ENCODE measurements around the gene HYAL2. TPM values are rescaled to one million over a fixed set of nuclear protein-coding genes. Genes with fewer than 3 reads are reported as not detected.

The HYAL2 gene
- polyA plus RNA-seq, 3 donors, result 18.3 to 25.8 (median 18.9) TPM

DNA sequence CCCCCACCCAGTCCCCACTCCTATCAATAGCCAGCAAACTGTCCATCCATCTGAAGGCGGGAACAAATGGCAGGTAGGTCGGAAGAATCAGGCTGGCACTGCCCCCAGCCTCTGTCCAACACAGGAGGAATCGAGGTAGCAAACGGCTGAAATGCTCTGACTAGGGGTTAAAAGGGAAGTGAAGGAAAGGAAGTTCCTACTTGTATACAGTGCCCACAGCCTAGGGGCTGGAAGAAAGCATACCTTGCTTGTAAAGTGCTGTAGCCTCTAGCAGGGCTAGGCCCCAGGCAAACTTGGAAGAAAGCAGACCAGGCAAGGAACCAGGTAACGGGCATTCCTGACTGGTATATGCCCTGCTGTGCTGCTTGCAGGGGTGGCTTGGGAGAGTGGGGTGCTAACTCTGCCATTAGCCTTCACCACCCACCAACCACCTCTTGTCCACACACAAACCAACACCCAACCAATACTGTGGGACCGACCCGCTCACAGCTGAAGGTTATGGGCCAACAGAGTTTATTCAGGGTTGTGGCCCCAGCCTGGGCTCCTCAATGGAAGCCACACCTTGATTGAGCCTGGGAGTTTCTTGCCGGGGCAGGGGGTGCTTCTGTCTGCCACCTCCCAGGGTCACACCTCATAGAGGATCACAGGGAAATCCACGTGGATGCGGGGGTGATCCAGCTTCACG is 3.1 kb upstream of the HYAL2 start:
- H3K4me1 ChIP-seq (ENCODE audit: control insufficient read depth in 1 of 2, insufficient read depth in 2 of 2, low read length in 2 of 2), result peaks cover 64 to 79% of the 10 kb centered on the region in 2 donors
- intact Hi-C loops (cut with micrococcal nuclease), result loop anchor here in 1 of 2 donors (2.0 kb wide), 1 partner anchor 33 kb away; the partner anchor contains the start of gene IFRD2
- peaks cover 14 to 21% of the 10 kb centered on the region in 2 donors for H3K36me3 ChIP-seq (replicated peaks in 1 of 2; ENCODE audit: control insufficient read depth in 1 of 2, insufficient read depth in 2 of 2, low read length in 2 of 2)
- WGBS (ENCODE audit: insufficient coverage), result 86% methylated on average over 7 of the region's 11 CpGs
- H3K79me2 ChIP-seq (ENCODE audit: insufficient read depth, low read length), result peaks cover 29% of the 10 kb centered on the region
- H3K4me2 ChIP-seq (replicated peaks; ENCODE audit: extremely low read depth, low read length, poor library complexity, severe bottlenecking), result peak overlapping the region; percentile 18
- DNase-seq, result no peak
- no peaks in the 10 kb centered on the region for H3K27me3 ChIP-seq (ENCODE audit: control insufficient read depth in 2 of 2, insufficient read depth in 2 of 2, low read length in 2 of 2)
- H3K36me3 Mint-ChIP-seq, result peaks cover 17 to 36% of the 10 kb centered on the region in 2 donors
- TF ChIP-seq CTCF (IDR thresholded peaks at IDR 0.05), result no peak
- no peaks in the 10 kb centered on the region for H3K9me3 ChIP-seq (replicated peaks in 1 of 2; ENCODE audit: control insufficient read depth in 1 of 2, insufficient read depth in 1 of 2, low read length in 2 of 2)
- peaks cover 0 to 1% (median 1%) of the 10 kb centered on the region in 3 donors for H3K27me3 Mint-ChIP-seq (ENCODE audit: low read depth in 3 of 3)
- H3K9ac ChIP-seq (ENCODE audit: insufficient read depth, low read length, poor library complexity, severe bottlenecking), result no peak overlapping the region
- peak overlapping the region; percentile 26 to 56 for H3K27ac ChIP-seq (ENCODE audit: low read depth in 1 of 2, low read length in 2 of 2)
- peaks cover 61% of the 10 kb centered on the region for H3K4me1 Mint-ChIP-seq
- H2AFZ ChIP-seq (ENCODE audit: insufficient read depth, low read depth, low read length, poor library complexity, severe bottlenecking), result no peak overlapping the region
- H3K4me3 Mint-ChIP-seq, result no peak overlapping the region
- H3K9me3 Mint-ChIP-seq, result no peaks in the 10 kb centered on the region
- peaks cover 34% of the 10 kb centered on the region for H4K20me1 ChIP-seq (ENCODE audit: insufficient read depth, low read length)
- H3K4me3 ChIP-seq (replicated peaks in 1 of 3; ENCODE audit: low read depth in 2 of 3, low read length in 3 of 3), result no peak overlapping the region
- H3K27ac Mint-ChIP-seq, result peak overlapping the region; percentile 7 to 85 (median 76)

DNA sequence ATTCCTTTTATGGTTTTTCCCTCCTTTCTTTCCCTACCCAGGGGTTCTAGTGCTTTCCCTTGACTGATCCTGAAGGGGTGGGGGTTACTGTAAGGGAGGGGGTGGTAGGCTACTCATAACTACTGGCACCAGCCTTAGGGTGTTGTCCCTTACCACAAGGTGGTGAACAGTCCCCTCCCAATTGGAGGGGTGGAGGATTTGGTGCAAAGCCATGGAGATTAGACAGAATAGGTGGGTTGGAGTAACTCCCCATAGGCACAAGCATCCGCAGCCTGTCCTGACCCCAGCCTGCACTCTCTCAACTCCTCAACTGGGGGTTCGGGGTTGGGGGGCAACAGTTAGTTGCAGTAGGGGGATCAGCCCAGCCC is 2.6 kb upstream of the HYAL2 start:
- Histone ChIP-seq H3K36me3 (replicated peaks in 1 of 2; ENCODE audit: control insufficient read depth in 1 of 2, insufficient read depth in 2 of 2, low read length in 2 of 2) (peaks cover 9 to 15% of the 10 kb centered on the region in 2 donors), H3K4me2 (replicated peaks; ENCODE audit: extremely low read depth, low read length, poor library complexity, severe bottlenecking) (no peak overlapping the region), H2AFZ (ENCODE audit: insufficient read depth, low read depth, low read length, poor library complexity, severe bottlenecking) (no peak overlapping the region), H3K4me3 (replicated peaks in 1 of 3; ENCODE audit: low read depth in 2 of 3, low read length in 3 of 3) (no peak overlapping the region), H3K79me2 (ENCODE audit: insufficient read depth, low read length) (peaks cover 29% of the 10 kb centered on the region), H3K9ac (ENCODE audit: insufficient read depth, low read length, poor library complexity, severe bottlenecking) (no peak overlapping the region), H4K20me1 (ENCODE audit: insufficient read depth, low read length) (peaks cover 28% of the 10 kb centered on the region), H3K4me1 (ENCODE audit: control insufficient read depth in 1 of 2, insufficient read depth in 2 of 2, low read length in 2 of 2) (peaks cover 70 to 85% of the 10 kb centered on the region in 2 donors), H3K27me3 (ENCODE audit: control insufficient read depth in 2 of 2, insufficient read depth in 2 of 2, low read length in 2 of 2) (no peaks in the 10 kb centered on the region), H3K27ac (ENCODE audit: low read depth in 1 of 2, low read length in 2 of 2) (peak overlapping the region in 1 of 2 donors; percentile 56), H3K9me3 (replicated peaks in 1 of 2; ENCODE audit: control insufficient read depth in 1 of 2, insufficient read depth in 1 of 2, low read length in 2 of 2) (no peaks in the 10 kb centered on the region)
- peaks cover 0 to 2% (median 1%) of the 10 kb centered on the region in 3 donors for H3K27me3 Mint-ChIP-seq (ENCODE audit: low read depth in 3 of 3)
- H3K9me3 Mint-ChIP-seq, result no peaks in the 10 kb centered on the region
- H3K36me3 Mint-ChIP-seq, result peaks cover 11 to 31% of the 10 kb centered on the region in 2 donors
- no peak for TF ChIP-seq CTCF (IDR thresholded peaks at IDR 0.05)
- no CpG with 5 or more reads among the region's 2 CpGs for WGBS (ENCODE audit: insufficient coverage)
- peaks cover 67% of the 10 kb centered on the region for H3K4me1 Mint-ChIP-seq
- intact Hi-C loops (cut with micrococcal nuclease), result loop anchor here in 1 of 2 donors (2.0 kb wide), 1 partner anchor 32 kb away; the partner anchor contains the start of gene IFRD2
- no peak overlapping the region for H3K4me3 Mint-ChIP-seq
- DNase-seq, result no peak
- peak overlapping the region; percentile 50 to 85 (median 76) for H3K27ac Mint-ChIP-seq

Measured in CD14-positive monocyte (primary cell).